Effector memory CD4-positive, alpha-beta T cell (primary cell): ENCODE measurements around the gene VPREB3.
A peak's percentile ranks its signal among the peaks of the same experiment; 100 is the strongest.

Experiments used
- DNase-seq, 3 donors: peaks; one replicate each; pipeline ENCODE4 v3.0.0-alpha.2; 2020
- H3K27ac ChIP-seq: 2 replicates; pipeline ENCODE4 v1.7.0; 2013; ENCODE audit warnings: mild to moderate bottlenecking, low read length, moderate library complexity; ENCODE audit not compliant: insufficient read depth, poor library complexity, severe bottlenecking
- H3K27me3 ChIP-seq: replicated peaks from 2 replicates; pipeline ENCODE4 v1.7.0; 2013; ENCODE audit warnings: mild to moderate bottlenecking, low read length; ENCODE audit not compliant: insufficient read depth, control insufficient read depth, poor library complexity, severe bottlenecking
- H3K36me3 ChIP-seq: 2 replicates; pipeline ENCODE4 v1.7.0; 2013; ENCODE audit warnings: mild to moderate bottlenecking, low read length, moderate library complexity; ENCODE audit not compliant: control insufficient read depth, insufficient read depth
- H3K4me1 ChIP-seq: 2 replicates; pipeline ENCODE4 v1.7.0; 2013; ENCODE audit warnings: low read length, mild to moderate bottlenecking; ENCODE audit not compliant: control insufficient read depth, insufficient read depth, poor library complexity, severe bottlenecking
- H3K4me3 ChIP-seq: 2 replicates; pipeline ENCODE4 v1.7.0; 2013; ENCODE audit warnings: low read length, low read depth, mild to moderate bottlenecking; ENCODE audit not compliant: insufficient read depth, poor library complexity, severe bottlenecking
- H3K9me3 ChIP-seq: 2 replicates; pipeline ENCODE4 v1.7.0; 2013; ENCODE audit warnings: mild to moderate bottlenecking, low read length, moderate library complexity; ENCODE audit not compliant: control insufficient read depth

Gene VPREB3

DNA sequence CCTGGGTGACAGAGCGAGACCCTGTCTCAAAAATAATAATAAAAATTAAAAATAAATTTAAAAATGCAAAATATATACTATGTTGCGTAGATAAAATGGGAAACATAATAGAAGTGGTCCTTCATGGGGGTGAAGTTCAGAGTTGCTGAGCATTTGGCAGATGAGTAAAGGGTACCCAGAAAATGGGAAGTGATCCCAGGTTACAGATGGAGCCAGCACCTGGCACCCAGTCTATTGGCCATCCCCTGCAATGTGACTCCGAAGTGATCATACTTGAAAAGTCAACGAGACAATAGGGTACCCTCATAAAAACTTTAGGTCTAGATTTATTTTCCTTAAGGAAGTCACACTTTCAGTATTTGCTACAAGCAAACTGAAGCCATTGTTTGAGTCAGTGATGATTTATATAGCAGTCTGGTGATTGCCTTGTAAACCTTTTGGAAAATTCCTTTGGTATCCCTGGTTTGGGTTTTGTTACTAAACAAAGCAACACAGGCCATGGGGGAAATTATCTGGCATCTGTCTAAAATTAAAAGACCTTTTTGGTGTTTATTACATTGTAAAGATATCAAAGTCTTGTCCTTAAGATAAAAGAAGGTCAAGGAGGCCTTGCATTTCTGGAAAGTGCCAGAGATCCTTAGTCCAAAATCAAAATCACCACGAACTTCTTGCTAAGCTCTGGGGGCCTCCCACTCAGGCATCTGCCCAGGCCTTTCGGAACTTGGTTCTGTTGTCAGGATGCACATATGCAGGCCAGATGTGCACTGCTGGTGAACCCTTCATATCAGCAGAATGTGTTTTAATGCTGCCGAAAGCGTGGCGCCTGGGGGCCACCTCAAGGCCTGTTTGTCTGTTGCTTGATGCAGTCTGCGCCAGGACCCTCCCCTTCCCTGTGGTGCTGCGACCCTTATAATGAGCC is 36.9 kb upstream of the VPREB3 start:
- H3K4me1 ChIP-seq: peaks cover 10% of the 10 kb centered on the region

GRCh38 chr22:23789638-23790037 is 35.4 kb upstream of the VPREB3 start:
- DNase-seq: no peak
- peaks cover 27% of the 10 kb centered on the region for H3K36me3 ChIP-seq
- no peak overlapping the region for H3K27ac ChIP-seq
- no peaks in the 10 kb centered on the region for H3K27me3 ChIP-seq
- peaks cover 10% of the 10 kb centered on the region for H3K4me1 ChIP-seq
- no peaks in the 10 kb centered on the region for H3K9me3 ChIP-seq
- no peak overlapping the region for H3K4me3 ChIP-seq

More for the DNA sequence above, 36.9 kb upstream of the VPREB3 start:
- Histone ChIP-seq H3K36me3 (peaks cover 34% of the 10 kb centered on the region), H3K27me3 (no peaks in the 10 kb centered on the region), H3K9me3 (no peaks in the 10 kb centered on the region), H3K27ac (no peak overlapping the region), H3K4me3 (no peak overlapping the region)
- no peak for DNase-seq

DNA sequence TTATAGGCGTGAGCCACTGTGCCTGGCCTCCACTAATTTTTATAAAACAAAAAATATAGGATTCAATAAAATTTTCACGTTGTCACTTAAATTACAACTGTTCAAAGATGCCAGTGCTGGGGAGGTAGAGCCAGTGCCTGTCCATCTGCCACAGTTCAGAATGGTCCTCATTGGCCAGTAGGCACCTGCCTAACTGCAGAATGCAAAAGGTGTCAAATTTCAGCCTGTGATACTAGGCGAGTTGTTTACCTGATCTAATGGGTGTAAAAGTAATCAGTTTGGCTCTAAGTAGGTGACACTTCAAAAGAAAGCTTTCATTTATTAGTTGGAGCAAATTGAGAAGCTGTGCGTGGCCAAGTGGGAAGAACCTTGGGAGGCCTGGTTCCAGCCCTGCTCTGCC is 34.9 kb upstream of the VPREB3 start:
- H3K9me3 ChIP-seq: no peaks in the 10 kb centered on the region
- H3K4me1 ChIP-seq: peaks cover 10% of the 10 kb centered on the region
- DNase-seq: no peak
- H3K4me3 ChIP-seq: no peak overlapping the region
- H3K27me3 ChIP-seq: no peaks in the 10 kb centered on the region
- H3K36me3 ChIP-seq: peaks cover 22% of the 10 kb centered on the region
- H3K27ac ChIP-seq: no peak overlapping the region

DNA sequence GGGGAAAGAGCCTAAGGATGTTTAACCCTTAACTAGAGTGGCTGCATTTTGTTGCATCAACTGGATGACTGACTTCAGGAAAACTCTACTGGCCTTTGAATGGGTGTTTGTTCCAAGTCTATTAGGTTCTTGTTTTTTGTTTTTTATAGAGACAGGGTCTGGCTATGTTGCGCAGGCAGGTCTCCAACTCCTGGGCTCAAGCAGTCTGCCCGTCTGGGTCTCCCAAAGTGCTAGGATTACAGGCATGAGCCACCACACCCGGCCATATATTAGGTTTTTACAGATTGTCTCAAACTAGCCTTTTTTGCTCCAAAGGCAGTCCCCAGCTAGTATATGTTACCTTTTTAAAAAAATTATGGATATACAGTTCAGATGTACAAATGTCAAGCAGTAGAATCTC is 33.7 kb upstream of the VPREB3 start:
- no peaks in the 10 kb centered on the region for H3K27me3 ChIP-seq
- DNase-seq: no peak
- H3K4me1 ChIP-seq: peaks cover 10% of the 10 kb centered on the region
- peaks cover 12% of the 10 kb centered on the region for H3K36me3 ChIP-seq
- H3K9me3 ChIP-seq: no peaks in the 10 kb centered on the region
- H3K4me3 ChIP-seq: peak overlapping the region; percentile 93
- H3K27ac ChIP-seq: peak overlapping the region; percentile 99

GRCh38 chr22:23787600-23787896 is 33.3 kb upstream of the VPREB3 start:
- H3K9me3 ChIP-seq: no peaks in the 10 kb centered on the region
- H3K4me3 ChIP-seq: peak overlapping the region; percentile 93
- DNase-seq: no peak
- peaks cover 10% of the 10 kb centered on the region for H3K4me1 ChIP-seq
- peaks cover 9% of the 10 kb centered on the region for H3K36me3 ChIP-seq
- peak overlapping the region; percentile 99 for H3K27ac ChIP-seq
- H3K27me3 ChIP-seq: no peaks in the 10 kb centered on the region

DNA sequence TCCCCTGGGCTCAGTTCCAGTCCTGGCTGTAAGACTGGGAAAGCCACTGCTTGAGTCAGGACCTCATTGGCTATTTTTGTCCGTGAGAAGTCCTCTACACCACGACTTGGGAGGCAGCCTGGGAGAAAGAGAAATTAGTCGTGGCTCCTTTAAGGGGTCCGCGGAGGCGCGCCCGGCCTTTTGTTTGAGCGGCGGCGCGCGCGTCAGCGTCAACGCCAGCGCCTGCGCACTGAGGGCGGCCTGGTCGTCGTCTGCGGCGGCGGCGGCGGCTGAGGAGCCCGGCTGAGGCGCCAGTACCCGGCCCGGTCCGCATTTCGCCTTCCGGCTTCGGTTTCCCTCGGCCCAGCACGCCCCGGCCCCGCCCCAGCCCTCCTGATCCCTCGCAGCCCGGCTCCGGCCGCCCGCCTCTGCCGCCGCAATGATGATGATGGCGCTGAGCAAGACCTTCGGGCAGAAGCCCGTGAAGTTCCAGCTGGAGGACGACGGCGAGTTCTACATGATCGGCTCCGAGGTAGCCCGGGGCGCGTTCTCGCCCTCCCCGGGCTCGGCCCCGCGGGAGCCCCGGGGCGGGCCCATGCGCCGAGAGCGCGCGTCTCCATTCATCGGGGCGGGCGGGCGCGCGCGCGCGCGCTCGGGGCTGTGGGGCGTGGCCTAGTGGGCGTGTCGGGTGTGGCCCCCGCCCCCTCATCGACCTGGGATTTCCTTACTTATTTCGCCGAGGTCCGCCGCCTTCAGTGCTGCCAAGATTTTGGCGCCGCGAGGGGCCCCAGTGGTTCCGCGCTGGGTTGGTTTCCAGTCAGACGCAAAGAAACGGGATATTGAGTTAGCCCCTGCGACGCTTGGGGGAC is 32.8 kb upstream of the VPREB3 start, which contains the start of gene SMARCB1:
TSS of gene SMARCB1 (plus strand) at position 215 of the 848 bp plus-strand sequence. CDS start at position 419, 204 bp downstream.
- Histone ChIP-seq H3K9me3 (no peaks in the 10 kb centered on the region), H3K27ac (peak within 1 kb of the TSS; percentile 99), H3K36me3 (peaks cover 3% of the 10 kb centered on the region), H3K4me1 (peaks cover 10% of the 10 kb centered on the region), H3K27me3 (no peaks in the 10 kb centered on the region), H3K4me3 (peak within 1 kb of the TSS; percentile 93)
- DNase-seq: peak; percentile 80 to 86 (median 85)

- DNase-seq: no peak
- H3K9me3 ChIP-seq: no peaks in the 10 kb centered on the region
- peaks cover 10% of the 10 kb centered on the region for H3K4me1 ChIP-seq
- H3K36me3 ChIP-seq: no peaks in the 10 kb centered on the region
- H3K27me3 ChIP-seq: no peaks in the 10 kb centered on the region
- H3K4me3 ChIP-seq: peak overlapping the region; percentile 93
- H3K27ac ChIP-seq: peak overlapping the region; percentile 99
These were observed 32.1 kb upstream of the VPREB3 start for GRCh38 chr22:23786261-23786710.

DNA sequence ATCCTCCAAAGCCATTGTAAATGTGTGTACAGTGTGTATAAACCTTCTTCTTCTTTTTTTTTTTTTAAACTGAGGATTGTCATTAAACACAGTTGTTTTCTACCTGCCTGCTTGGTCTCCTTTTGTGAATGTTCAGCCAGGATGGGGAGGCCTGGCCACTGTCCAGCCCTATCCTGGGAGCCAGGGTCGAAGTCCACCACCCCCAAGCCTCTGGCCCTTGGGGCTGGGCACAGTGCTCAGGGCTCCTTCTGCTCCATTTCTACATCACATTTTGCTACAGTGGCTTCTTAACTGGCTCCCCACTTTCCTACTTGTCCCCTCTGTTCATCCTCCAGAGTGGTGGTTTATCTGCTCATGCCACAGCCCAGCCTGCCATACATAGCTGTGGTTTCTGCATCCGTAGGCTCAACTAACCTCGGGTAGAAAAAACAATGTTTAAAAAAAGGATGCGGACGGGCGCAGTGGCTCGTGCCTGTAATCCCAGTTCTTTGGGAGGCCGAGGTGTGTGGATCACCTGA is 30.0 kb upstream of the VPREB3 start:
- Histone ChIP-seq H3K27ac (no peak overlapping the region), H3K36me3 (no peaks in the 10 kb centered on the region), H3K9me3 (no peaks in the 10 kb centered on the region), H3K4me1 (peaks cover 10% of the 10 kb centered on the region), H3K27me3 (no peaks in the 10 kb centered on the region), H3K4me3 (no peak overlapping the region)
- no peak for DNase-seq

GRCh38 chr22:23783265-23784150 is 29.3 kb upstream of the VPREB3 start:
- peaks cover 10% of the 10 kb centered on the region for H3K4me1 ChIP-seq
- no peak overlapping the region for H3K27ac ChIP-seq
- H3K4me3 ChIP-seq: no peak overlapping the region
- DNase-seq: no peak
- H3K27me3 ChIP-seq: no peaks in the 10 kb centered on the region
- no peaks in the 10 kb centered on the region for H3K9me3 ChIP-seq
- H3K36me3 ChIP-seq: no peaks in the 10 kb centered on the region
